NB4 (cell line): ENCODE data around the gene WNT1.

Experiments used
- CTCF ChIP-seq: IDR thresholded peaks from one replicate; pipeline ENCODE4 v1.5.1; 2012; ENCODE audit warnings: low read depth, low read length
- MAX ChIP-seq: IDR thresholded peaks from 2 replicates; pipeline ENCODE4 v1.6.1; 2011; ENCODE audit warnings: low read depth, low read length
- POLR2A ChIP-seq: IDR thresholded peaks from 2 replicates; pipeline ENCODE4 v1.6.1; 2011; ENCODE audit warnings: mild to moderate bottlenecking; ENCODE audit not compliant: insufficient read length; ENCODE audit errors: extremely low read depth

GRCh38 chr12:49030119-49030518 lies 52.0 kb downstream of the WNT1 start:
- TF ChIP-seq CTCF (no peak), POLR2A (no peak), MAX (no peak)
